NB4 (cell line): ENCODE results near the gene INO80.
"Not testable (repeated sequence)": the region's sequence is repeated elsewhere in the genome, so short reads cannot be mapped to it uniquely, and the experiment has no call there.

Experiments
- DNase-seq: peaks from one replicate; pipeline ENCODE4 v3.0.0; 2010; ENCODE audit warnings: low read depth
- H3K4me3 ChIP-seq: one replicate; pipeline ENCODE4 v1.5.1; 2011; ENCODE audit warnings: mild to moderate bottlenecking, low read depth, low read length, moderate library complexity
- MYC ChIP-seq: IDR thresholded peaks from 2 replicates; pipeline ENCODE4 v1.6.1; 2011; ENCODE audit warnings: low read depth, low read length
- POLR2A ChIP-seq: IDR thresholded peaks from 2 replicates; pipeline ENCODE4 v1.6.1; 2011; ENCODE audit warnings: mild to moderate bottlenecking; ENCODE audit not compliant: insufficient read length; ENCODE audit errors: extremely low read depth
- TF ChIP-seq, protein P1 (sequence below): IDR thresholded peaks from one replicate; pipeline ENCODE4 v1.5.1; 2012; ENCODE audit warnings: low read depth, low read length
- TF ChIP-seq, protein P2 (sequence below): IDR thresholded peaks from 2 replicates; pipeline ENCODE4 v1.6.1; 2011; ENCODE audit warnings: low read depth, low read length

The INO80 gene

DNA sequence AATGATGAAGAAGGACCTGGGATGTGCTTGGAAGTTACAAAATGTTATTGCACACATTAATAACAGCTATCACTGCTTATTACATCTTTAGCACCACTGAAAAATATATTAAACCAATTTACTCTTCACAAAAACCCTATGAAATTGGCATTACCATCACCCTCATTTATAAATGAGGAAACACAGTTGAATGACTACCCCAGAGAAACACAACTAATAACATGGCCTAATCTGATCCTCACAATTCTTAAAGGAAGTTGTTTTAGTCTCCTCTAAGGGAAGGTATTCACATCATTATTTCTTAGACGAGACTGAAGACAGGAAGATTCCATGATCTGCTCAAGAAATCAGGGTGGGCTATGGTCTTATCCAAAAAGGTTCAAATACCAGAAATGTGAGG, 35.9 kb downstream of the INO80 start:
- DNase-seq: no peak
- no peak for TF ChIP-seq MYC
- TF ChIP-seq, protein P1, sequence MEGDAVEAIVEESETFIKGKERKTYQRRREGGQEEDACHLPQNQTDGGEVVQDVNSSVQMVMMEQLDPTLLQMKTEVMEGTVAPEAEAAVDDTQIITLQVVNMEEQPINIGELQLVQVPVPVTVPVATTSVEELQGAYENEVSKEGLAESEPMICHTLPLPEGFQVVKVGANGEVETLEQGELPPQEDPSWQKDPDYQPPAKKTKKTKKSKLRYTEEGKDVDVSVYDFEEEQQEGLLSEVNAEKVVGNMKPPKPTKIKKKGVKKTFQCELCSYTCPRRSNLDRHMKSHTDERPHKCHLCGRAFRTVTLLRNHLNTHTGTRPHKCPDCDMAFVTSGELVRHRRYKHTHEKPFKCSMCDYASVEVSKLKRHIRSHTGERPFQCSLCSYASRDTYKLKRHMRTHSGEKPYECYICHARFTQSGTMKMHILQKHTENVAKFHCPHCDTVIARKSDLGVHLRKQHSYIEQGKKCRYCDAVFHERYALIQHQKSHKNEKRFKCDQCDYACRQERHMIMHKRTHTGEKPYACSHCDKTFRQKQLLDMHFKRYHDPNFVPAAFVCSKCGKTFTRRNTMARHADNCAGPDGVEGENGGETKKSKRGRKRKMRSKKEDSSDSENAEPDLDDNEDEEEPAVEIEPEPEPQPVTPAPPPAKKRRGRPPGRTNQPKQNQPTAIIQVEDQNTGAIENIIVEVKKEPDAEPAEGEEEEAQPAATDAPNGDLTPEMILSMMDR: no peak
- TF ChIP-seq, protein P2, sequence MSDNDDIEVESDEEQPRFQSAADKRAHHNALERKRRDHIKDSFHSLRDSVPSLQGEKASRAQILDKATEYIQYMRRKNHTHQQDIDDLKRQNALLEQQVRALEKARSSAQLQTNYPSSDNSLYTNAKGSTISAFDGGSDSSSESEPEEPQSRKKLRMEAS: no peak
- no peak for TF ChIP-seq POLR2A
- H3K4me3 ChIP-seq: no peak overlapping the region

DNA sequence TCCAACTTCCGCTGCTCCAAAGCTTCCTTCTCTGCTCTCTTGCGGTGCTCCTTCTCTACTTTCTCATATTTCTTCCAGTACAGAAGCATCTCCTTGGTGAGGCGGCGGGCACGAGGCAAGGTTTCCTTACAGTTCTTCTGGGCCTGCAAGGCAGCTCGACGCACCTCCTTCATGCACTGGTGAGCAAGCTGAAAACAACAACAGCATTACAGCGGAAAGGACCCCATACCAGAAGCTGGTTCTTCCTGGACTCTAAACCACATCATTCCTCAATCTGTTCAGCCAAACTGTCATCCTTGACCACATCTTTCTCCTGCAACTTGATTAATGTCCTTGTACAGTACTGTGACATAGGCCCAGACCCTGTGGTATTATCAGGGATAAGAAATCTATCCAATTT, 36.4 kb downstream of the INO80 start:
- TF ChIP-seq, protein P2: no peak
- TF ChIP-seq, protein P1: no peak
- TF ChIP-seq POLR2A (no peak), MYC (no peak)
- H3K4me3 ChIP-seq: no peak overlapping the region
- DNase-seq: no peak

DNA sequence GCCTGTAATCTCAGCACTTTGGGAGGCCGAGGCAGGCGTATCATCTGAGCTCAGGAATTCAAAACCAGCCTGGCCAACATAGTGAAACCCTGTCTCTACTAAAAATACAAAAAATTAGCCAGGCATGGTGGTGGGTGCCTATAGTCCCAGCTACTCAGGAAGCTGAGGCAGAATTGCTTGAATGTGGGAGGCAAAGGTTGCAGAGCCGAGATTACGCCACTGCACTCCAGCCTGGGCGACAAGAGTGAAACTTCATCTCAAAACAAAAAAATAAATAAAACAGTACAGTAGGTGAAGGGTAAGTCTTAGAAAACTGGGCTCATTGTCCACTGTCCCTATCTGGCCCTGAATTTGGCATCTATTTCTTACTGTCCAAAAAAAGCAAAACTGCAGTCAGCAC, 37.2 kb downstream of the INO80 start:
- H3K4me3 ChIP-seq, DNase-seq: not testable (repeated sequence)

DNA sequence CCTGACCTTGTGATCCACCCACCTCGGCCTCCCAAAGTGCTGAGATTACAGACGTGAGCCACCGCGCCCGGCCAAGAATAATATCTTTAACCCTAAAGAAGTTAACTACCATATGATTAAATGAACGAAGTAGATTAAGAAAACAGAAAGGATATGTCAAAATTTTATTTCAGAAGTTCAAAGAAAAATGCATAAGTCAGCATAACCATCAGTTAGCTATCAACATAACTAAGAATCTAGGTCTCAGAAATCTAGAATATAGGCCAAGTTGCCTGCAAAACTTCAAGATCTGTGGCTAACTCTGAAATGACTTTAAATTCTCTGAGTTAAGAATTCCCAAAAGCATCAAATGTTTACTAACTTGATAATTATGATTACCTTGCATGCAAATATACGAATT, 38.0 kb downstream of the INO80 start:
- no peak for TF ChIP-seq POLR2A
- TF ChIP-seq, protein P1: no peak
- TF ChIP-seq MYC: no peak
- TF ChIP-seq, protein P2: no peak
- H3K4me3 ChIP-seq: no peak overlapping the region
- no peak for DNase-seq

DNA sequence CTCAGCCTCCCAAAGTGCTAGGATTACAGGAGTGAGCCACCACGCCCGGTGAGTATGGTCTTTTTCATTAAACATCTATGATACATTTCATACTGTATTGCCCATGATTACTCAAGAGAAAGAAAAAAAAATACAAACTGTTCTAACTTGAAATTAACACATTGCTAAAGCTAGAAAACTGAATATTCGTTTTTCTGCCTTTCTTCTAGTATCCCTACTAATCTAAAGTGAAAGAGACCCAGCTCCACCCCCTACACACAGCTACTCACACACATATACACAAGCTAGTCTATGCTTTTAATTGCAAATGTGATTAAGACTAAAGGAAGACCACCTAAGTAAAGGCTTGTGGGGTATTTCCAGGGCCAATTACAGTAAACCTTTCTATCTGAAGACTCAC, 43.1 kb downstream of the INO80 start:
- H3K4me3 ChIP-seq: no peak overlapping the region
- no peak for TF ChIP-seq MYC
- TF ChIP-seq, protein P1: no peak
- TF ChIP-seq POLR2A: no peak
- TF ChIP-seq, protein P2: no peak
- DNase-seq: no peak

DNA sequence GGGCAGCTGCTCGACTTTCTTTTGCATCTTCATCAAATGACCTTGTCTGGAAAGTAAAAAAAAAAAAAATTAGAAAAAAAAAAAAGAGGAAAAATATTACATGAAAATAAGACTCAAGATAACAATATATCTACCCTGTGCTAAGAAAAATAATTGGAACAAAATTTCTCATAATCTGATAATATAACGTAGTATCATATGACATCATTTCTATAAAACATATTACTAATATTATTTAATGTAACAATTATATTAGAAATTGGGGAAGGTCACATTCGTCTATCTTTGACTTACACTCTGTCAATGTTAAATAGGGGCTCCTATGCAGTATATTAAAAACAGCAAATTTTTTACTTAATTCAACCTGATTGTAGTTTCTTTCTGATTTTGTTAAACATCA, 44.1 kb downstream of the INO80 start:
- TF ChIP-seq MYC: no peak
- TF ChIP-seq, protein P2: no peak
- TF ChIP-seq, protein P1: no peak
- TF ChIP-seq POLR2A: no peak
- no peak for DNase-seq
- H3K4me3 ChIP-seq: no peak overlapping the region
